GM18520 (cell line): ENCODE measurements around the gene DDX24.
A peak's percentile ranks its signal among the peaks of the same experiment; 100 is the strongest.

Experiments used
- ATAC-seq: cut with Tn5 transposase; IDR thresholded peaks from one replicate; pipeline ENCODE4 v1.9.1; 2021; ENCODE audit not compliant: unreplicated experiment

The DDX24 gene

DNA sequence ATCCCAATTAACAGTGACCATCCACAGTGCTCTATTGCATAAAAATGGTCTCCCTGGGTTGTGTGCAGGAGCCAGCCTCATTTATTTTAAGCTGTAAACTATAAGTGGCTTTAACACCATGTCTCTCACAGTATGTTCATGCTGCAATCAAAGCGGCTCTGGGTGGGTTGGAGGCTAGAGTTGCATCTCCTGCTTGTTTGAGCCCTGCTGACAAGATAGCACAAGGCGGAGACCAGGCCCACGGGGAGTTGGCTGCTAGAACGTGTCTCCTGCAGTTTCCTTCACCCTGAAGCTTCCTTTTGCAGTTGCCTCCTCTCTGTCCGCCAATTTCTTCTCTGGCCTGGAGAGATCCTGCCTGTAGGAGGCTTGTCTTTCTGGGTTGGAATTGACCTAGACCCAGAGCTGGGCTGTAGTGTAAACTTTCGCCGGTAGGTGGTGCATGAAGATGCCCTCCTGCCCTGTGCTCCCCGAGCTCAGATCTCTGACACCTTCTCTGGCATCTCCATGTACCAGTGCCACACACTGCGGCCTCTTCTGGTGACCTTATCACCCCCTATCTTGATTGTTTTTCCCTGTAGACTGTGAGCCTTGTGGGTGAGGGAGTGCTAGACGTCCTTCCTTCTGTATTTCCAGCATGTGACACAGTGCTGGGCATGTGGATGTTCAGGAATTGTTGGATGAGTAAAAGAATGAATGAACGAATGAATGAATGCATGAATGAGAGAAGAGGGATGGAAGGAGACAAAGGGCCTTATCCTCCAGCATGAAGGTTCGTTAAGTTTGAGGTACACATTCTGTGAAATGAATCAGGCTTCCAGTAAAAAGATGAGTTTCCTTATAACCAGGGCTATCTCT is 44.5 kb downstream of the DDX24 start:
- ATAC-seq: no peak

- no peak for ATAC-seq
Observed at GRCh38 chr14:94034886-94035285, 46.1 kb downstream of the DDX24 start.

GRCh38 chr14:94031883-94032279 is 49.1 kb downstream of the DDX24 start:
- ATAC-seq: no peak

DNA sequence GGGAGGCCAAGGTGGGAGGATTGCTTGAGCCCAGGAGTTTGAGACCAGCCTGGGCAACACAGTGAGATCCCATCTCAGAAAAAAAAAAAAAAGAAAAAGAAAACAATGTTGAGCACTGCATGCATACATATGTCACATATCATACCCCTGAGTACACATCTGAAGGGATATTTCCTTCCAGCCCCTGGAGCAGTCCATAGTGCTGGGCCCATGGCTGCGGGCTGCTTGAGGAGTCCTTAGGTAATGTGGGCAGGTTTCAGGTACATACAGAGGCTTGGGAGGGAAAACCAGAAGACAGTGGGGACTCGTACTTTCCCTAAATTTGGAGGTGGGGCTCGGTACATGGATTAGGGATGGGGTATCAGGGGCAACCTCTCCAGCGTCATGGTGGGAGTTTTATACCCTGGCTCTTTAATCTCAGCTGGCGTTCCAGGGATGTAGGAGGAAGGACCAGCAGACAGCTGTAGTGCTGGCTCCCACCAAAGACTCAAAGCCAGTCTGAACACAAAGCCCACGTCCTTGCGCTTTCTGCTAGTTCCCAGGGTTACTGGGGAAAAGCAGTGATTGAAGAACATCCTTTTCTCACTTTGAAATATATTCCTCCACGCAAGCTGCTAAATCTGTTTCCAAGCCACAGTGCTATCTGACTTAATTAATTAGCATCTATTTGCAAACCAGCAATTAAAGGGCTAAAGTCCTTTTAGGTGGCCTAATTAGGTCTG is 49.7 kb downstream of the DDX24 start:
- no peak for ATAC-seq

GRCh38 chr14:94030571-94030970 is 50.4 kb downstream of the DDX24 start:
- no peak for ATAC-seq

DNA sequence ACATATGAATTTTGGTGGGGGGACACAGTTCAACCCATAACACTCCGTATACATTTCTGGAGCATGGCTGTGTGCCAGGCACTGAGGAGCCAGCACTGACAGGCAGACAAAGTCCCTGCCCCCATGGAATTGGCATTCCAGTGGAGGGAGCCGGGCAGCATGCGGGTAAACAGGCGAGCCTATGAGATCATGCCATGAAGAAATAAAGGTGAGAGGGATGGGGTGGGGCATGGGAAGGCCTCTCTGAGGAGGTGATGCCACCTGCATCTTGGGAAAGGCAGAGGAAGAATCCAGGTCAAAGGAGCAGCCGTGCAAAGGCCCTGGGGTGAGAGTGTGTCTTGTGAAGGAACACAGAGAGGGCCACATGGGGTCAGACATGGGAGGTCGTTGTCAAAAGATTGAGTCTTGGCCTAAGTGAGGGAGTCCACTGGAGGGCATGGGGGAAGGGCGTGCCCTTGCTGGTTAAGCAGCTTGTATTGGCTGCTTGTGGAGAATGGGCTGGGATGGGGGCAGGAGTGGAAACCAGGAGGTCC is 51.3 kb downstream of the DDX24 start:
- no peak for ATAC-seq

DNA sequence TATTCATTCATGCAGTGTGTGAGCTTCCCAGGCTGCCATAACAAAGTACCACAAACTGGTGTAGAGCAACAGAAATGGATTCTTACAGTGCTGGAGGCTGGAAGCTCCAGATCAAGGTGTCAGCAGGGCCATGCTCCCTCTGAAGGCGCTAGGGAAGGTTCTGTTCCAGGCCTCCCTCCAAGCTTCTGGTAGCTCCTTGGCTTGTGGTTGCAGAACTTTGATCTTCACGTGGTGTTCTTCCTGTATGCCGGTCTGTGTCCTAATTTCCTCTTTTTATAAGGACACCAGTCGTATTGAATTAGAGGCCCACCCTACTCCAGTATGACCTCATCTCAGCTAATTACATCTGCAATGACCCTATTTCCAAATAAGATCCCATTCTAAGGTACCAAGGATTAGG is 51.7 kb downstream of the DDX24 start:
- ATAC-seq: no peak

- ATAC-seq: no peak
Observed at GRCh38 chr14:94028450-94028826, 52.6 kb downstream of the DDX24 start.

DNA sequence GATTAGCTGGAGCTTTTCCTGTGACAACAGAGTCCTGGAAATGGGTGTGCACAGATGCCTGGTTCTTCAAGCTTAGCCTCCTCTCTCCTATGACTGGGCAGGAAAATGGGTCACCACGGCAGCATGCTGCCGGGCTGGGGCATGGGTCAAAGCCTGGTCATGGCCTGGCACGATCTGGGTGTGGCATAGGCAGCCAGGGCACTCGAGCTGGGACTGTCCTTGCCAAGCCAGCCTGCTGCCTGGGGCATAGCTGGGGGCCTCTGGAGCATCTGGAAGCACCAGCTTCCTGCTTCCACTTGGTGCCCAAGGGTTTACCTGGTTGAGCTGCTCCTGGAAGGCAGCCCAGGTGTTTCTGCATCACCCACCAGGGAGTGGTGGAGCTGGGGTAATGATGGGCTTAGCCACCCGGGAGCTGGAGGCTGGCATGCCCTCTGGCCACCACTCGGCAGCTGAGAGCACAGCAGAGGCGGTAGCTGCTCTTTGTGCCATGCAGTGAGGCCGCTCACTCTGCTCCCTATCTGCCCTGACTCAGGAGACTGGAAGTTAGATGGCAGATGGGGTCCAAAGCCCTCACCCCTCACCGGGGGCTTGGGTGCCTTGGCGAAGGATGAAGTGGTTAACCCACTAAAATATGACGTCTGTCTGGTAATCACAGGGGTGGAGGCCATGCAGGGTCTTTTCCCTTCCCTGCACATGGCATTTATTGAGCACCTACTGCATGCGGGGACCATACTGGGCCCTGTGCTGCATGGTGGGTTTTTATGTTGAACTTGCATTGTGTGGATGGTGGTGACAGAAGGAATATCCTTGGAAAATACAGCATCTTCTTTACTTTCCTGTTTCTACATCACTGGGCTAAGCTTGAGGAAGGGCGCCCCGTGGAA is 53.2 kb downstream of the DDX24 start:
- ATAC-seq: no peak

DNA sequence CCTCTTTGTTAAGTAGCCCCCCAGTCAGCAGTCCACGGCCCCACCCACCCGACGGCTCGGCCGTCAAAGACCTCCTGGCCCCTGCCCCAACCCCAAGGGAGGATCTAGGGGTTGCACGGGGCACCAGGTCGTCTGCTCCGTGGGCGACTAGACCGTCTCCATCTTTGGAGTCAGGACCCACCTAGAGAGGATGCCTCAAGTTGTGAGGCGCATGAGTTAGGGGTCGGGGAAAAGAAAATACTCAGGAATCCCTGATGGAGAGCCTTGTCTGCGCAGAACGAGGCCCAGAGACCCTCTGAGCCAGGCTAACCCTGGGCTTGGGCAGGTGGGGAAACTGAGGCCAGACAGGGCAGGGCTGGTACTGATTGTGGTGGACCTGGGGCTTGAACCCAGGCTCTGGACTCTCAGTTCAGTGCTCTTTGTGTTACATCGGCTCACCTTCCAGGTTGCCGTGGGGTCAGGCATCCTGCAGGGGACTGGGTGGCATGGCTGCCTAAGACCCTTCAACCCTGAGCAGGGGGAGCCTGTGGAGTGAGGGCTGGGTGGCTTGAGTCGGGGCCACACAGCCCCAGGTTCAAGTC is 54.0 kb downstream of the DDX24 start:
- no peak for ATAC-seq

DNA sequence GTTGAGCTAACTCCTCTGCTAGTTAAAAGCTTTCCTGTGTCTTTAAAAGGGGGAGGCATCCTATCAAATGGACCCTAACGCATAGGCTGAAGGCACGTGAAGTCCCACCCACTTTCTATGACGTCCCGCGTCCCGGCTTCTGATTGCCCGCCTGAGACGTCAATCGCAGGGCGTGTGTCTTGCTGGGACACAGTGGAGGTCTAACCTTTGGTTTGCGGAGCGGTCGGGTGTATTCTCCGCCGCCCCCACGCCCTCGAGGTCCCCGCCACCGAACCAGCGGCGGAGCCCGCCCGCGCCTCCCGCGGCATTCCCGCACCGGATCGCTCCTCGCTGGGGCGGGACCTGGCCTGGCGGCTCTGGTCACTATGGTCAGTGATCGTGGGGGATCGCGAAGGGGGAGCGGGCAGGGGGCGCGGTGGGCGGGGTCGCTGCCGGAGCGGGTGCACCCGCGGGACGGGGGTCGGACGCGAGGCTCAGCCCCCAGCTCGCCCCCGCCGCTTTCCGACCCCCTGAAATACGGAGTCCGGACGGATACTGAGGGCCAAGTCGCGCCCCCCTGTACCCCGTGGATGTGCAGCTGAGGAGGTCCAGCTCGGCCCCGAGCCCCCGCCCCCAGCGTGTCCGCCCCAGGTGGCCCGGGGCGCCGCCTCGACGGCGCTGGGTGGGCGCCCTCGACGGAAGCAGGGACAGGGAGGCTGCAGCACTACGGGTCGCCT is 54.7 kb downstream of the DDX24 start, which contains the start of gene OTUB2:
OTUB2 (plus strand) TSS at position 168 of the 716 bp plus-strand sequence; CDS start at position 366, 198 bp downstream.
- ATAC-seq: peak; percentile 100

DNA sequence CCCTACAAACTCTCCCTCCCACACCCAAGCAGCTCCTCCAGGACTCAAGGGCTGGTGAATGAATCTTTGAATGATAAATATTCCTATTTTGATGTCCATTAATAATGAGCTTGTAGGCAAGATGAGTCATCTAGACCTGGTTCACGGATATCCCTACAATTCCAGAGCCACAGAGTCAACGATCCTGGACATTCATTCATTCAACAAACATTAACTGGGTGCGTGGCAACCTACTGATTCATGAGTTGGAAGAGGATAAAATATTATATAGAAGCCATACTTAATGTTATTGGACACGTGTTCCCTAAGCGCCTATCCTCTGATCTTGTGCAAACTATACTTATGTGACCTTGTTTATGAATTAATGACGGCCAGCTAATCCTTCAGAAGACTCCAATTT is 55.3 kb downstream of the DDX24 start:
- no peak for ATAC-seq

DNA sequence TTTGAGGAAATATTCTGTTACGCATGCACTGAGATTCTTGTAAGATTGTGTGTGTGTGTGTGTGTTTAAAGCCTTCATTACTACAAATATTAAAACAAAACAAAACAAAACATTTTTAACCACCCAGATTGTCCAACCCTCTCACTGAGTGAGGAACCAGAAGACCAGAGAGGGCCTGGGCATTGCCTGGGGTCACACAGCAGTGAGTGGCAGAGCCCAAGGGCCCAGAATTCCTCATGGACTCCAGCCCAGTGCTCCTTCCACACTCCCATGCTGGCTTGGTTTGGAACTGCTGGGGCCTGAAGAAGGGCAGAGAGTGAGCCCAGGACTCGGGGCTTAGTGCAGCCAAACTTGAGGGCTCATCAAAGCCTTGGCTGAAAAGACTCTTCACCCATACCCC is 56.5 kb downstream of the DDX24 start:
- no peak for ATAC-seq

GRCh38 chr14:94022532-94023411 is 58.2 kb downstream of the DDX24 start:
- ATAC-seq: no peak

GRCh38 chr14:94021416-94022157 is 59.4 kb downstream of the DDX24 start:
- no peak for ATAC-seq

DNA sequence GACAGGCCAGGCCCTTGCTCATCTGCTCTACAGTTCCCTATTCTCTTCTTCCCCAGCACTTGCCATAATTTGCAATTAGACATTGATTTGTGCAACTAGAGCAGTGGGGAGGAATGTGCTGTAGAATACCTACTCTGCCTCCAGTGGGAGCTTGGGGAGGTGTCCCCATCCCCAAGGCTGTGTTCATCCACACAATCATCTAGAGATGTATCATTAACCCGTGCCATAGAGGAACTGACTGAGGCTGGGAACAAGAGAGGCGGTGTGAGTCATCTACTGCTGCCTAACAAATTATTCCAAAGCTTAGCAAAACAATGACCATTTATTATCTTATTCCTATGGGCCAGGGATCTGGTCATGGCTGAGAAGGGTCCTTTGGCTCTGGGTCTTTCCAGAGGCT is 60.0 kb downstream of the DDX24 start:
- ATAC-seq: no peak

GRCh38 chr14:94020267-94020666 is 60.7 kb downstream of the DDX24 start:
- no peak for ATAC-seq

DNA sequence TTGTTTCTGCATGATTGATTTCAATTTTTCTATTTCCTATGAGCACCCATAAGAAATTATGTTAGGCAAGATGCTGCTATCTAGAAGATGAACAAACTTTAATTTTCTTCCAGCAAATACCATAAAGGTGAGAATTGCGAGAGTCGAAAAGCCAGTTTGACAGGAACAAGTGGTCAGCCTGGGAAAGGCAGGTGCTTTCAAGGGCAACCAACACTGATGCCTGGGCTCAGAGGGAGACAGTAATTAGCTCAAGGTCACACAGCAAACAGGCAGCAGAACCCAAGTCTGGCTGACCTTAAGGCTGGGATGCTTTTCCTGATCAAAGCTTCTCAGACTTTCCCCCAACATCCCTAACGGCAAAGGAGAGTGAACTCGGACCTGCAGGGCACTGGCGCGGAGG is 61.7 kb downstream of the DDX24 start:
- ATAC-seq: no peak
